Posterior vena cava (tissue), 2 donors: ENCODE results near the gene ZNG1A. TPM values are rescaled to one million over a fixed set of nuclear protein-coding genes. Genes with fewer than 3 reads are reported as not detected.

Experiments
- total RNA-seq, 2 donors: library from RNA; stranded (reverse); fragmentation: NEBNext Ultra II Directional; extraction: Animal tissue kit (Norgen Biotek cat#: 25700); gene quantifications; one replicate each; pipeline ENCODE4 v1.2.1, GENCODE V29; 2021
- donor health status: DM: yes; HTN: yes; CAD: no.
- donor health status: DM: yes; HTN: yes; CAD: no.

The ZNG1A gene
- total RNA-seq, 2 donors from 2014 or later, result 26.7 to 35.7 TPM

Other genes with a start within 250 kb of the ZNG1A start
- 10 to 100 TPM; 12.9 to 13.5 TPM for gene WASHC1, start 149.6 kb downstream of the ZNG1A start, total RNA-seq
- gene FOXD4, start 60.6 kb downstream of the ZNG1A start, total RNA-seq, result under 1 TPM; 0.24 to 0.32 TPM
- gene DOCK8, start 35.8 kb upstream of the ZNG1A start, total RNA-seq, result 10 to 100 TPM; 17.9 to 20.6 TPM